HepG2 (cell line): Measurements from ENCODE around the gene SCFD1. TPM values are rescaled to one million over a fixed set of nuclear protein-coding genes. Genes with fewer than 3 reads are reported as not detected.

Source experiments
- GATAD1 ChIP-seq: IDR thresholded peaks from 2 replicates; pipeline ENCODE4 v1.6.1; 2016; ENCODE audit warnings: missing genetic modification reagents, missing compliant biosample characterization
- IRX3 ChIP-seq: sonication (generic); formaldehyde crosslinking; IDR thresholded peaks from 2 replicates; pipeline ENCODE4 v1.8.1; 2023; ENCODE audit warnings: mild to moderate bottlenecking, low read depth, missing genetic modification reagents, borderline replicate concordance
- NFYC ChIP-seq: IDR thresholded peaks from 2 replicates; pipeline ENCODE4 v1.6.1; 2016; ENCODE audit warnings: missing genetic modification reagents, missing compliant biosample characterization
- PAWR ChIP-seq: sonication (generic); formaldehyde crosslinking; IDR thresholded peaks from 2 replicates; pipeline ENCODE4 v1.4.0; 2020; ENCODE audit warnings: missing genetic modification reagents, mild to moderate bottlenecking, borderline replicate concordance
- SRSF9 ChIP-seq: fragments of 200-400 bp; formaldehyde crosslinking; IDR thresholded peaks from 2 replicates; pipeline ENCODE4 v1.6.1; 2018; ENCODE audit warnings: borderline replicate concordance, mild to moderate bottlenecking, low read depth, low read length; ENCODE audit not compliant: insufficient read depth, poor library complexity, severe bottlenecking
- ZC3H13 ChIP-seq: sonication (generic); formaldehyde crosslinking; IDR thresholded peaks from 2 replicates; pipeline ENCODE4 v1.8.1; 2023; ENCODE audit warnings: mild to moderate bottlenecking, missing genetic modification reagents, moderate library complexity
- ZNF12 ChIP-seq: sonication (generic); formaldehyde crosslinking; IDR thresholded peaks from 2 replicates; pipeline ENCODE4 v1.5.0; 2020; ENCODE audit warnings: missing genetic modification reagents
- ZNF468 ChIP-seq: sonication (generic); formaldehyde crosslinking; IDR thresholded peaks from 2 replicates; pipeline ENCODE4 v1.8.0; 2022; ENCODE audit warnings: mild to moderate bottlenecking, moderate library complexity, missing genetic modification reagents
- ZNF484 ChIP-seq: sonication (generic); formaldehyde crosslinking; IDR thresholded peaks from 2 replicates; pipeline ENCODE4 v1.5.1; 2020; ENCODE audit warnings: mild to moderate bottlenecking, low read depth, missing genetic modification reagents, borderline replicate concordance
- ZNF605 ChIP-seq: sonication (generic); formaldehyde crosslinking; IDR thresholded peaks from 2 replicates; pipeline ENCODE4 v1.8.0; 2022; ENCODE audit warnings: mild to moderate bottlenecking, missing genetic modification reagents
- ZNF780A ChIP-seq: sonication (generic); formaldehyde crosslinking; IDR thresholded peaks from 2 replicates; pipeline ENCODE4 v1.8.0; 2022; ENCODE audit warnings: mild to moderate bottlenecking, missing genetic modification reagents, moderate library complexity
- polyA plus RNA-seq, 8 experiments: library from polyadenylated mRNA; depleted of rRNA in 3 of 8; stranded (reverse) in 7 of 8; unstranded in 1 of 8; fragments of >200 nt; fragmentation: Illumina TruSeq in 4 of 8; extraction: Trizol in 4 of 8; gene quantifications; 2 replicates each; pipeline versions ENCODE4 v1.2.1 to v1.2.3, GENCODE V29; 2011 to 2016; ENCODE audit warnings: low read depth in 4 of 8, missing spikeins in 1 of 8, mixed read lengths in 1 of 8; ENCODE audit not compliant: insufficient read depth in 1 of 8
- total RNA-seq, 5 experiments: library from RNA; depleted of rRNA; stranded (reverse); fragments of >200 nt; fragmentation: Illumina TruSeq; extraction: Trizol; gene quantifications; 2 replicates each; pipeline ENCODE4 v1.2.3, GENCODE V29; 2016; ENCODE audit warnings: low read depth in 1 of 5
- TF ChIP-seq, protein P1 (sequence below): fragments of 450-650 bp; IDR thresholded peaks from 2 replicates; pipeline ENCODE4 v1.6.1; 2017
- TF ChIP-seq, protein P2 (sequence below): IDR thresholded peaks from 2 replicates; pipeline ENCODE4 v1.6.1; 2016; ENCODE audit warnings: mild to moderate bottlenecking
- TF ChIP-seq, protein P3 (sequence below): sonication (generic); formaldehyde crosslinking; IDR thresholded peaks from 2 replicates; pipeline ENCODE4 v1.4.0; 2020; ENCODE audit warnings: missing genetic modification reagents
- TF ChIP-seq, protein P4 (sequence below): sonication (generic); formaldehyde crosslinking; IDR thresholded peaks from 2 replicates; pipeline ENCODE4 v1.4.0; 2020; ENCODE audit warnings: missing genetic modification reagents, borderline replicate concordance
- TF ChIP-seq, protein P5 (sequence below): sonication (generic); formaldehyde crosslinking; IDR thresholded peaks from 2 replicates; pipeline ENCODE4 v1.4.0; 2020; ENCODE audit warnings: mild to moderate bottlenecking, missing genetic modification reagents

SCFD1 gene
- total and polyA plus RNA-seq, 2 of the 13 experiments (the other 11 are each of a cell fraction or from before 2014, with no cell fraction given) = 235 to 256 TPM

DNA sequence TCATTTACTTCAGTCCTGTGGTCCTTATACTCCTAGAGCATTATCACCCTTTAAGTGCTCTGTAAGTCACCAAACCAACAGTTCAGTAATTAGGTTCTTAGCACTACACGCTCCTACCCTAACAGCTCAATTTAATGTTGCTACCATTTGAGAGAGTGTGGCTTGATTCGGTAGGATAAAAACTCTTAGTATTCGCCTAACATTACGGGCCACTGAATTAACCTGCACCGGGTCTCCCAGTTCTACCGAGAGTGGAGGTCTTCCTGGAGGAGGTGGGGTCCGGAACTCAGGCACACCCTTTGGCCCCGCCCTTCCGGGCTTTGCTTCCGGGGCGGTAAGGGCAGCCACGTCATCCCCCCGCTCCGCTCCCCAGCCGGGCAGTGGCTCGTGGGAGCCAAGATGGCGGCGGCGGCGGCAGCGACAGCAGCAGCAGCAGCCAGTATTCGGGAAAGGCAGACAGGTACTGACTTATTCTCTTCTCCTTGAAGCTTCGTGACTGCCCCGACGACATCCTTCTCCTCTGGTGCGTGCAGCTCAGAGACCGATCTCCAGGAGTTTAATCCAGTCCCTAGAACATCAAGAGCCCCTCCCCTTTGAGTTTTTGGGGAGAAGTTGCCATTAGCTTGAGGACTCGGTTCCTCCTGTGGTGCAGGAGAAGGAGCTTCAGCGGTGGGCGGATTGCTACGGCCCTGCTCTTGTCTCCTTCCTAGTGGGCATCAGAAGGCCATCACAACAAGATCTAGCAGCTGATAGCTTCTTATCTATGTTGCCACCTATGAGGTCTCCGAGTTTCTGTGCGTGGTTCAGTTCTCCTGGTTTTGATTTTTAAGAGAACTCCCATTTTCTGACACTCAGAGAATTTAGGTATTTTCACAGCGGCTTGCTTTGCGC lies at the start of gene SCFD1 (continued):
- peak; percentile 100 for TF ChIP-seq ZNF605
- TF ChIP-seq ZC3H13 (CRISPR knock-in tag) = peak; percentile 97
- TF ChIP-seq, protein P1, sequence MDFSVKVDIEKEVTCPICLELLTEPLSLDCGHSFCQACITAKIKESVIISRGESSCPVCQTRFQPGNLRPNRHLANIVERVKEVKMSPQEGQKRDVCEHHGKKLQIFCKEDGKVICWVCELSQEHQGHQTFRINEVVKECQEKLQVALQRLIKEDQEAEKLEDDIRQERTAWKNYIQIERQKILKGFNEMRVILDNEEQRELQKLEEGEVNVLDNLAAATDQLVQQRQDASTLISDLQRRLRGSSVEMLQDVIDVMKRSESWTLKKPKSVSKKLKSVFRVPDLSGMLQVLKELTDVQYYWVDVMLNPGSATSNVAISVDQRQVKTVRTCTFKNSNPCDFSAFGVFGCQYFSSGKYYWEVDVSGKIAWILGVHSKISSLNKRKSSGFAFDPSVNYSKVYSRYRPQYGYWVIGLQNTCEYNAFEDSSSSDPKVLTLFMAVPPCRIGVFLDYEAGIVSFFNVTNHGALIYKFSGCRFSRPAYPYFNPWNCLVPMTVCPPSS = no peak
- TF ChIP-seq, protein P2, sequence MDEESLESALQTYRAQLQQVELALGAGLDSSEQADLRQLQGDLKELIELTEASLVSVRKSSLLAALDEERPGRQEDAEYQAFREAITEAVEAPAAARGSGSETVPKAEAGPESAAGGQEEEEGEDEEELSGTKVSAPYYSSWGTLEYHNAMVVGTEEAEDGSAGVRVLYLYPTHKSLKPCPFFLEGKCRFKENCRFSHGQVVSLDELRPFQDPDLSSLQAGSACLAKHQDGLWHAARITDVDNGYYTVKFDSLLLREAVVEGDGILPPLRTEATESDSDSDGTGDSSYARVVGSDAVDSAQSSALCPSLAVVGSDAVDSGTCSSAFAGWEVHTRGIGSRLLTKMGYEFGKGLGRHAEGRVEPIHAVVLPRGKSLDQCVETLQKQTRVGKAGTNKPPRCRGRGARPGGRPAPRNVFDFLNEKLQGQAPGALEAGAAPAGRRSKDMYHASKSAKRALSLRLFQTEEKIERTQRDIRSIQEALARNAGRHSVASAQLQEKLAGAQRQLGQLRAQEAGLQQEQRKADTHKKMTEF (CRISPR knock-in tag) = peak; percentile 100
- peak; percentile 93; the same call in 1 of the 2 replicates for TF ChIP-seq IRX3
- TF ChIP-seq GATAD1 (CRISPR knock-in tag) = peak; percentile 96
- TF ChIP-seq ZNF780A (CRISPR knock-in tag) = peak; percentile 95; the same call in 1 of the 2 replicates
- TF ChIP-seq PAWR (CRISPR knock-in tag) = peak; percentile 92; the same call in 1 of the 2 replicates
- no peak for TF ChIP-seq SRSF9
- TF ChIP-seq, protein P3, sequence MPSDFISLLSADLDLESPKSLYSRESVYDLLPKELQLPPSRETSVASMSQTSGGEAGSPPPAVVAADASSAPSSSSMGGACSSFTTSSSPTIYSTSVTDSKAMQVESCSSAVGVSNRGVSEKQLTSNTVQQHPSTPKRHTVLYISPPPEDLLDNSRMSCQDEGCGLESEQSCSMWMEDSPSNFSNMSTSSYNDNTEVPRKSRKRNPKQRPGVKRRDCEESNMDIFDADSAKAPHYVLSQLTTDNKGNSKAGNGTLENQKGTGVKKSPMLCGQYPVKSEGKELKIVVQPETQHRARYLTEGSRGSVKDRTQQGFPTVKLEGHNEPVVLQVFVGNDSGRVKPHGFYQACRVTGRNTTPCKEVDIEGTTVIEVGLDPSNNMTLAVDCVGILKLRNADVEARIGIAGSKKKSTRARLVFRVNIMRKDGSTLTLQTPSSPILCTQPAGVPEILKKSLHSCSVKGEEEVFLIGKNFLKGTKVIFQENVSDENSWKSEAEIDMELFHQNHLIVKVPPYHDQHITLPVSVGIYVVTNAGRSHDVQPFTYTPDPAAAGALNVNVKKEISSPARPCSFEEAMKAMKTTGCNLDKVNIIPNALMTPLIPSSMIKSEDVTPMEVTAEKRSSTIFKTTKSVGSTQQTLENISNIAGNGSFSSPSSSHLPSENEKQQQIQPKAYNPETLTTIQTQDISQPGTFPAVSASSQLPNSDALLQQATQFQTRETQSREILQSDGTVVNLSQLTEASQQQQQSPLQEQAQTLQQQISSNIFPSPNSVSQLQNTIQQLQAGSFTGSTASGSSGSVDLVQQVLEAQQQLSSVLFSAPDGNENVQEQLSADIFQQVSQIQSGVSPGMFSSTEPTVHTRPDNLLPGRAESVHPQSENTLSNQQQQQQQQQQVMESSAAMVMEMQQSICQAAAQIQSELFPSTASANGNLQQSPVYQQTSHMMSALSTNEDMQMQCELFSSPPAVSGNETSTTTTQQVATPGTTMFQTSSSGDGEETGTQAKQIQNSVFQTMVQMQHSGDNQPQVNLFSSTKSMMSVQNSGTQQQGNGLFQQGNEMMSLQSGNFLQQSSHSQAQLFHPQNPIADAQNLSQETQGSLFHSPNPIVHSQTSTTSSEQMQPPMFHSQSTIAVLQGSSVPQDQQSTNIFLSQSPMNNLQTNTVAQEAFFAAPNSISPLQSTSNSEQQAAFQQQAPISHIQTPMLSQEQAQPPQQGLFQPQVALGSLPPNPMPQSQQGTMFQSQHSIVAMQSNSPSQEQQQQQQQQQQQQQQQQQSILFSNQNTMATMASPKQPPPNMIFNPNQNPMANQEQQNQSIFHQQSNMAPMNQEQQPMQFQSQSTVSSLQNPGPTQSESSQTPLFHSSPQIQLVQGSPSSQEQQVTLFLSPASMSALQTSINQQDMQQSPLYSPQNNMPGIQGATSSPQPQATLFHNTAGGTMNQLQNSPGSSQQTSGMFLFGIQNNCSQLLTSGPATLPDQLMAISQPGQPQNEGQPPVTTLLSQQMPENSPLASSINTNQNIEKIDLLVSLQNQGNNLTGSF (CRISPR knock-in tag) = peak; percentile 98
- TF ChIP-seq NFYC (CRISPR knock-in tag) = peak; percentile 71
- peak; percentile 92 for TF ChIP-seq ZNF12 (CRISPR knock-in tag)
- no peak; the same call in none of the 2 replicates for TF ChIP-seq ZNF468
- TF ChIP-seq, protein P4, sequence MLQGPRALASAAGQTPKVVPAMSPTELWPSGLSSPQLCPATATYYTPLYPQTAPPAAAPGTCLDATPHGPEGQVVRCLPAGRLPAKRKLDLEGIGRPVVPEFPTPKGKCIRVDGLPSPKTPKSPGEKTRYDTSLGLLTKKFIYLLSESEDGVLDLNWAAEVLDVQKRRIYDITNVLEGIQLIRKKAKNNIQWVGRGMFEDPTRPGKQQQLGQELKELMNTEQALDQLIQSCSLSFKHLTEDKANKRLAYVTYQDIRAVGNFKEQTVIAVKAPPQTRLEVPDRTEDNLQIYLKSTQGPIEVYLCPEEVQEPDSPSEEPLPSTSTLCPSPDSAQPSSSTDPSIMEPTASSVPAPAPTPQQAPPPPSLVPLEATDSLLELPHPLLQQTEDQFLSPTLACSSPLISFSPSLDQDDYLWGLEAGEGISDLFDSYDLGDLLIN = peak; percentile 67; the same call in 1 of the 2 replicates
- TF ChIP-seq, protein P5, sequence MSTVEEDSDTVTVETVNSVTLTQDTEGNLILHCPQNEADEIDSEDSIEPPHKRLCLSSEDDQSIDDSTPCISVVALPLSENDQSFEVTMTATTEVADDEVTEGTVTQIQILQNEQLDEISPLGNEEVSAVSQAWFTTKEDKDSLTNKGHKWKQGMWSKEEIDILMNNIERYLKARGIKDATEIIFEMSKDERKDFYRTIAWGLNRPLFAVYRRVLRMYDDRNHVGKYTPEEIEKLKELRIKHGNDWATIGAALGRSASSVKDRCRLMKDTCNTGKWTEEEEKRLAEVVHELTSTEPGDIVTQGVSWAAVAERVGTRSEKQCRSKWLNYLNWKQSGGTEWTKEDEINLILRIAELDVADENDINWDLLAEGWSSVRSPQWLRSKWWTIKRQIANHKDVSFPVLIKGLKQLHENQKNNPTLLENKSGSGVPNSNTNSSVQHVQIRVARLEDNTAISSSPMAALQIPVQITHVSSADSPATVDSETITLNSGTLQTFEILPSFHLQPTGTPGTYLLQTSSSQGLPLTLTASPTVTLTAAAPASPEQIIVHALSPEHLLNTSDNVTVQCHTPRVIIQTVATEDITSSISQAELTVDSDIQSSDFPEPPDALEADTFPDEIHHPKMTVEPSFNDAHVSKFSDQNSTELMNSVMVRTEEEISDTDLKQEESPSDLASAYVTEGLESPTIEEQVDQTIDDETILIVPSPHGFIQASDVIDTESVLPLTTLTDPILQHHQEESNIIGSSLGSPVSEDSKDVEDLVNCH = peak; percentile 91; the same call in 1 of the 2 replicates
- TF ChIP-seq ZNF484 (CRISPR knock-in tag) = peak; percentile 20; the same call in 1 of the 2 replicates
